ENCODE results near the gene SCAF8. TPM values are rescaled to one million over a fixed set of nuclear protein-coding genes. Genes with fewer than 3 reads are reported as not detected.
"Not testable (repeated sequence)": the region's sequence is repeated elsewhere in the genome, so short reads cannot be mapped to it uniquely, and the experiment has no call there.

The SCAF8 gene
- total RNA-seq, 4 donors from 2014 or later: 29.8 to 63.5 (median 34.6) TPM

GRCh38 chr6:154797857-154798256, 64.6 kb downstream of the SCAF8 start:
- H3K4me1 ChIP-seq: no peaks in the 10 kb centered on the region
- H3K27me3 ChIP-seq: no peaks in the 10 kb centered on the region
- no peaks in the 10 kb centered on the region for H3K9me3 ChIP-seq
- DNase-seq: no peak
- no peak overlapping the region for H3K27ac ChIP-seq
- H3K4me3 ChIP-seq: no peak overlapping the region
- TF ChIP-seq POLR2A (IDR thresholded peaks at IDR 0.05): no peak
- no peak for TF ChIP-seq CTCF (IDR thresholded peaks at IDR 0.05)
- H3K36me3 ChIP-seq: peaks cover 0 to 57% (median 0%) of the 10 kb centered on the region in 3 donors

- TF ChIP-seq POLR2A (IDR thresholded peaks at IDR 0.05) (no peak), CTCF (IDR thresholded peaks at IDR 0.05) (no peak)
- Histone ChIP-seq H3K27me3 (no peaks in the 10 kb centered on the region), H3K4me1 (no peaks in the 10 kb centered on the region), H3K4me3 (no peak overlapping the region), H3K36me3 (peaks cover 0 to 60% (median 0%) of the 10 kb centered on the region in 3 donors), H3K27ac (no peak overlapping the region), H3K9me3 (no peaks in the 10 kb centered on the region)
- DNase-seq: no peak
Measured at GRCh38 chr6:154800338-154800737, 67.1 kb downstream of the SCAF8 start.

GRCh38 chr6:154805288-154805911, 72.2 kb downstream of the SCAF8 start:
- DNase-seq: no peak
- no peaks in the 10 kb centered on the region for H3K9me3 ChIP-seq
- TF ChIP-seq CTCF (IDR thresholded peaks at IDR 0.05): peak in 5 of 6 experiments; percentile 7 to 52 (median 46)
- no peak for TF ChIP-seq POLR2A (IDR thresholded peaks at IDR 0.05)
- no peaks in the 10 kb centered on the region for H3K27me3 ChIP-seq
- H3K4me1 ChIP-seq: no peaks in the 10 kb centered on the region
- H3K27ac ChIP-seq: no peak overlapping the region
- H3K4me3 ChIP-seq: no peak overlapping the region
- peaks cover 0 to 73% (median 0%) of the 10 kb centered on the region in 3 donors for H3K36me3 ChIP-seq

GRCh38 chr6:154806804-154807203, 73.6 kb downstream of the SCAF8 start:
- Histone ChIP-seq H3K27me3 (no peaks in the 10 kb centered on the region), H3K36me3 (peaks cover 0 to 85% (median 0%) of the 10 kb centered on the region in 3 donors), H3K4me3 (no peak overlapping the region), H3K9me3 (no peaks in the 10 kb centered on the region), H3K27ac (no peak overlapping the region), H3K4me1 (no peaks in the 10 kb centered on the region)
- no peak for TF ChIP-seq CTCF (IDR thresholded peaks at IDR 0.05)
- TF ChIP-seq POLR2A (IDR thresholded peaks at IDR 0.05): no peak
- DNase-seq: no peak

- H3K27me3 ChIP-seq, H3K4me3 ChIP-seq, DNase-seq, H3K4me1 ChIP-seq, H3K9me3 ChIP-seq, H3K27ac ChIP-seq: not testable (repeated sequence)
- peaks cover 0 to 90% (median 0%) of the 10 kb centered on the region in 3 donors for H3K36me3 ChIP-seq
Measured at GRCh38 chr6:154811663-154812062, 78.4 kb downstream of the SCAF8 start.

GRCh38 chr6:154814063-154814462, 80.8 kb downstream of the SCAF8 start:
- no peak for DNase-seq
- Histone ChIP-seq H3K9me3 (no peaks in the 10 kb centered on the region), H3K27me3 (no peaks in the 10 kb centered on the region), H3K4me3 (no peak overlapping the region), H3K36me3 (peaks cover 0 to 94% (median 0%) of the 10 kb centered on the region in 3 donors), H3K4me1 (no peaks in the 10 kb centered on the region), H3K27ac (peak overlapping the region in 1 of 4 donors; percentile 26)
- no peak for TF ChIP-seq POLR2A (IDR thresholded peaks at IDR 0.05)
- TF ChIP-seq CTCF (IDR thresholded peaks at IDR 0.05): no peak
